Pulmonary artery endothelial cell (primary cell): ENCODE data around the gene HYAL4. TPM values are rescaled to one million over a fixed set of nuclear protein-coding genes. Genes with fewer than 3 reads are reported as not detected.
"Not testable (repeated sequence)": the region's sequence is repeated elsewhere in the genome, so short reads cannot be mapped to it uniquely, and the experiment has no call there.

Experiments used
- DNase-seq: peaks from one replicate; pipeline ENCODE4 v3.0.0-alpha.2; 2011; ENCODE audit warnings: low read depth, low spot score
- total RNA-seq: library from RNA; depleted of rRNA; stranded (reverse); fragments of >200 nt; gene quantifications from 2 replicates; pipeline ENCODE4 v1.2.3, GENCODE V29; 2014

HYAL4 gene
- total RNA-seq, result 0.20 TPM in 1 of 2 replicates, not detected in the other

GRCh38 chr7:123844712-123845219, at the start of gene HYAL4:
HYAL4 (plus strand) TSS chr7:123845169; CDS start chr7:123868274, 23,105 bp downstream.
- DNase-seq, result no peak

GRCh38 chr7:123795917-123796316, 49.1 kb upstream of the HYAL4 start:
- no peak for DNase-seq

- no peak for DNase-seq
Observed at GRCh38 chr7:123796568-123796967, 48.4 kb upstream of the HYAL4 start.

GRCh38 chr7:123797673-123798531, 47.1 kb upstream of the HYAL4 start:
- DNase-seq, result peak; percentile 39

- DNase-seq, result no peak
Observed at GRCh38 chr7:123798532-123799188, 46.3 kb upstream of the HYAL4 start.

- DNase-seq, result no peak
Observed at GRCh38 chr7:123802249-123802648, 42.7 kb upstream of the HYAL4 start.

- DNase-seq, result no peak
Observed at GRCh38 chr7:123805287-123805686, 39.7 kb upstream of the HYAL4 start.

- no peak for DNase-seq
Observed at GRCh38 chr7:123809471-123809870, 35.5 kb upstream of the HYAL4 start.

- no peak for DNase-seq
Observed at GRCh38 chr7:123811056-123811455, 33.9 kb upstream of the HYAL4 start.

GRCh38 chr7:123816916-123817315, 28.1 kb upstream of the HYAL4 start:
- DNase-seq, result no peak

- no peak for DNase-seq
Observed at GRCh38 chr7:123819001-123819400, 26.0 kb upstream of the HYAL4 start.

GRCh38 chr7:123819795-123820194, 25.2 kb upstream of the HYAL4 start:
- not testable (repeated sequence) for DNase-seq

GRCh38 chr7:123820864-123821263, 24.1 kb upstream of the HYAL4 start:
- no peak for DNase-seq

- DNase-seq, result no peak
Observed at GRCh38 chr7:123821320-123821719, 23.6 kb upstream of the HYAL4 start.

GRCh38 chr7:123823898-123824753, 20.8 kb upstream of the HYAL4 start:
- DNase-seq, result no peak

- DNase-seq, result no peak
Observed at GRCh38 chr7:123824754-123825067, 20.3 kb upstream of the HYAL4 start.

GRCh38 chr7:123828805-123829204, 16.2 kb upstream of the HYAL4 start:
- no peak for DNase-seq

GRCh38 chr7:123836656-123837055, 8.3 kb upstream of the HYAL4 start:
- DNase-seq, result no peak

- DNase-seq, result not testable (repeated sequence)
Observed at GRCh38 chr7:123839106-123839505, 5.9 kb upstream of the HYAL4 start.

GRCh38 chr7:123844142-123844541, 827 bp upstream of the HYAL4 start:
- not testable (repeated sequence) for DNase-seq

GRCh38 chr7:123845823-123846216, 851 bp downstream of the HYAL4 start:
- no peak for DNase-seq
